Sciatic nerve (tissue), 2 donors: Measurements from ENCODE around the gene GRIK4. TPM values are rescaled to one million over a fixed set of nuclear protein-coding genes. Genes with fewer than 3 reads are reported as not detected.
"Not testable (repeated sequence)": the region's sequence is repeated elsewhere in the genome, so short reads cannot be mapped to it uniquely, and the experiment has no call there.

ENCODE experiments used
- ATAC-seq: fragments of 200-7000 bp; cut with Tn5 transposase; one replicate; pipeline ENCODE4 v1.9.1; 2020; ENCODE audit warnings: mild to moderate bottlenecking, moderate library complexity
- DNase-seq: peaks from one replicate; pipeline ENCODE4 v3.0.0-alpha.2; 2020; ENCODE audit warnings: low spot score
- intact Hi-C: fragments of 100-400 bp; cut with DNase I; formaldehyde crosslinking; loops from one replicate; pipeline ENCODE4 v1.14.2; 2022
- total RNA-seq: library from RNA; stranded (reverse); fragmentation: NEBNext Ultra II Directional; extraction: Animal tissue kit (Norgen Biotek cat#: 25700); gene quantifications from one replicate; pipeline ENCODE4 v1.2.1, GENCODE V29; 2021
- donor health status: DM: no; HTN: no; CAD: no.
- donor health status: DM: no; HTN: no; CAD: no.

The GRIK4 gene
- total RNA-seq, 1 donor from 2014 or later: 0.27 TPM

DNA sequence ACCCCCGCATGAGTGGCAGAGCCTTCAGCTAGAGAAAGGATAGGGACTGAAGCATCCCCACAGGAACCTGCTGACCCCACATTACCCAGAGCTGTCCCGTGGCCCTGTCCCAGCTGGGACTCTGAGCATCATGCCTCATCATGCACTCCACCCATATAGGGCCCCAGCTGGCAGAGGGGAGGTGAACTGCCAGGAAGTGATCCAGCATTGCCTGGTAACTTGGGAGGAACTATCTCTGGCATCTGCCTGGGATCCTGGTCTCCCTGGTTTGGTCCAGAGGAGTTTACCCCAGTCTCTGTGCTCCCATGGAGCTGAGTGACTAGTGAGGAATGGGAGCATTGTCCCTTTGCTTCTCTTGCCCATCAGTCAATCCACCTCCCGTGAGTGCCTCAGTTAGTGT is 228.8 kb downstream of the GRIK4 start:
- intact Hi-C loops: no loop called here
- ATAC-seq (no peak), DNase-seq (no peak)

DNA sequence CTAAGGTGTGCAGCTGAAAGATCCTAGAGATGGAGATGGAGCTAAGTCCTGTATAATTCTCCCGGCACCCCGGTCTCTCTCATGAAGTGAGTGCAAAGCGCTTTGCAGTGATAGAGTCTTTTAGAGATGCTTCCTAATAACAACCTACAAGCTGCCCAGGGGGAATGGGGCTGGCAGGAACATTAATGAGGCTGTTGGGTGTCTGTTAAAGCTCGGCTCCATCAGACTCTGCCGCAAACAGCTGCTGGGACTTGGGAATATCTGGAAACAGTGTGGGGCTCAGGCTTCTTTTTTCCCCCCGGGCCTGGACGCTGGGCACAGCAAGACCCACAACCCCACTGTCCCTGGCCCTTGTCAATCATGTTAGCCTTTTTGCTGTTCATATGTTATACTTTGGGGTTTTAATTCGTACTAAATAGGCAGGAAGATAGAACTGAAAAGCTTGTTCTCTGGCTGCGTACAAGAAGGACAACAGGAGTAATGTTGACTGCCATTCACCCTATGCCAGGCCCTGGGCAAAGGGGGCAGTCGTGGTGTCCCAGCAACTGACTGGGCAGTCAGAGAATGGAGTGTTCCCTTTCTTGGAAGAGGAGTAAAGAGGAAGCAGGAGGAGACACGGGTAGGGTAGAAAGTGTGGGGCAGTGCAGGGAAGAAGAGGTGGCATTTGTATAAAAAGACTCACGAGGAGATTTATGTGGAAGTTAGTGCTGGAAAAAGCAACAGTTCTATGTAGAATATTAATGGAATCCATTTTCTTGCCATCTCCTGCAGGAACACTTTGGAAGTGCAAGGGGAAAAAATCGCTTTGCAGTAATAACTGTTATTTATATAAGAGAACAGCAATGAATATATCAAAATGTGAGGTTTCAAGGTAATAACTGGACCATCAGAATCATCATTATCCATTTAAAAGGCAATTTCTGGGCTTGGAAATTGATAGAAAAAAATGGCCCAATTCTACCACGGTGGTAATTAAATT is 232.8 kb downstream of the GRIK4 start:
- ATAC-seq (no peak), DNase-seq (no peak)
- intact Hi-C loops: no loop called here

DNA sequence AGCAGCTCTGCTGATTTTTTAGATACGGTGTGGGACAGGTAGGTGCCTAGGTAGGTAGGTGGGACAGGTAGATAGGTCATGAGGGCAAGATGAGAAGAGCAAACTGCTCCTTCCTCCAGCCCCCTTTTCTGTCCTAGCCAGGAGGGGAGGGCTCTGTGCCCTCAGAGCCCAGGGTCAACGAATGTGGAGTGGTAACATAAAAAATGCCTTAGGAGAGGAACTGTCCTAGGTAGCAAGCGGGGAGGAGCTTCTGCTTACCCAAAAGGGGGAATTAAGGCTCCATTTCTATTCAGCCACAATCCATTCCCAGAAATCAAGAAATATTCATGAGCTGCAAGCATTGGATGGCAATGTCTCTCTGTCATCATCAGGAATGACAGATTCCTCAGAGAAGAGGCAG is 234.8 kb downstream of the GRIK4 start:
- intact Hi-C loops: no loop called here
- no peak for DNase-seq

DNA sequence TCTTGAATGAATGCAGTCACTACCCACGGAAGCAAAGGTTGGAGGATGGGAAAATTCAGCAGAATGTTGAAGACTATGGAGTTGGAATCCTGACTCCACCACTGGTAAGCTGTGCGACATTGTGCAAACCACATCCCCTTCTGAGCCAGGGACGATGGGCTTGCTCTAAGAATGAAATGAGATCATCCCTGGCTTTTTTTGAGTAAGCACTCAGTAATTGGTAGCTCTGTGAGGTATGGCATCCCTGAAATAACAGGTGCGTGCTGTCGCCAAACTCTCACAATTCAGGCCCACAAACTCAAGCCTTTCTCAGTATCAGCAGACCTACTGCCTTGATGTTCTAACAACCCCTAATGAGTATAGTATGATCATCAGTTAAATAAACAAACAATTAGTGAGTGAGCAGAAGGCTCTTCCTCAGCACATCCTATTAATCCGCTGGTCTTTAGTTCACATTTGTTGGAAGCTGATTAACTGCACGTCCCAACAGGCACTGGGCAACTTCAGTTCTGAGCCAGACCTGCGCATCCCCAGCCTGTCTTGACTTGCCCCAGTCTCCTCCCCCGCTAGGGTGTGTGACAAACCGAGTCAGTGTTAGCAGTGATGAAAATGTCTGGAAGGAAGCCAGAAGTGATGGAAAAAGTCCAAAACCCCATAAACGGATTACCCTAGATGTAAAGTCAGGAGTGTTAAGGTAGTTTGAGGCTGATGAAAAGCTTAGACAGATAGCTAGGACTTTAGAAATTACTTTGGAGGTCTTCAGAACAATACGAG is 235.5 kb downstream of the GRIK4 start:
- intact Hi-C loops: no loop called here
- ATAC-seq: no peak
- no peak for DNase-seq

More for the DNA sequence above, 234.8 kb downstream of the GRIK4 start:
- no peak for ATAC-seq

DNA sequence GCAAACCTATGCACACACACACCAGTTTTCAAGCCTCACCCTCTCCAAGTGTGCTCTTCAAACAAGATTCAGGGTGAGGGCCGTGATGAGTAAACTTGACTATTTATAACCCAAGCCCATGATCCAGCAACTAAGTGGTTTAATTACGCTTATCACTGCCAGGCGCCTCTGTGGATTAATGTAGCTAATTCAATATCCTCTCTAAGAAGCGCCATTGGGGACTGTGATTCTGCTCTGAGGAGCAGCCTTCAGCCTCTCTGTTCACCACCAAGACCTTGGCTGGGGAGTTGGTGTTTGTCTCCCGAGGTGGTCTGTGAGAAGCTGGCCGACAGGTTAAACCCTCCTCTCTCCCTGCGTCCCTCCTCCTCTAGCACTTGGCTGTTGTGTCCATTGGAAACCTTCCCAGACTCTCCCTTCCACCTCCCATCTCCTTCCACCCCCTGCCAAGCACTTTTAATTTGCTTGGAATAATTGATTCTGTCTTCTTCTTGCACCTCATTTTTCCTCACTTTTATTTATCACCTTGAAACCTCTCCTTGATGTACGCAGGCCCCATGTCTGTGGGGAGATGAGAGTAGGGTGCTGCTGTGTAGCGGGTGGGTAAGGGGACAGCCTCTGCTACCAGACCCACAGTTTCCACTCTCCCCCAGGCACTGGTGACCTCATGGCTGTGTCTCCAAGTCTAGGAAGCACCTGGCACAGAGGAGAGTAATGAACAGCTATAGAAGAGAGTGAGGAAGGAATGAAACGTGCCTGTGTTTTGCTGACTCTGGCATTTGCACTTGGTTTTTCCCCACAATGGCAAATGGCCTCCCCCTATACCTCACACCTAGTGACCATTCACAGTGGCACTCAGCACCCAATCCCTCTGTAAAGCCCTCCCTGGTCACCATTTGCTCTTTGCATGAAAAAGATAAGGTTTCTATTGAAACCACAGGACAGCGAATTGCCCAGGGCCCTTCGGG is 236.6 kb downstream of the GRIK4 start:
- ATAC-seq (no peak), DNase-seq (no peak)
- intact Hi-C loops: no loop called here

DNA sequence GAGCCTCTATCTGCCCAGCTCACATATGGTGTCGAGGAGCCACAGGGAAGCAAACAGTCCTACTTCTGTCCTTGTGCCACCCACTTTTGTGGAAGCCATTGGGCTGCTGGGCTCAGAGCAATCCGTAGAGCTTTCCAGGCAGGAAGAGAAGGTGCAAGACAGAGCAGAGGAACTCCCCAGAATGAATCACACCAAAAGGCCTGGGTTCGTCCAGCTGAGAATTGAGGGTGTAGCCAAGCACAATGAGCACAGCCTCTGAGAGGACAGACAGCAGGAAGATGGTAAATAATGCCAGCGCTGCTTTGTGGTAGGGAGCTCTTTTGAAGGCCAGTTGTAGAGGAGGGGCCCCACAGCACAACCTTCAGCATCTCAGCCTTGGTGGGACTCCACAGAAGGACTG is 237.8 kb downstream of the GRIK4 start:
- intact Hi-C loops: no loop called here
- no peak for ATAC-seq
- DNase-seq: no peak

DNA sequence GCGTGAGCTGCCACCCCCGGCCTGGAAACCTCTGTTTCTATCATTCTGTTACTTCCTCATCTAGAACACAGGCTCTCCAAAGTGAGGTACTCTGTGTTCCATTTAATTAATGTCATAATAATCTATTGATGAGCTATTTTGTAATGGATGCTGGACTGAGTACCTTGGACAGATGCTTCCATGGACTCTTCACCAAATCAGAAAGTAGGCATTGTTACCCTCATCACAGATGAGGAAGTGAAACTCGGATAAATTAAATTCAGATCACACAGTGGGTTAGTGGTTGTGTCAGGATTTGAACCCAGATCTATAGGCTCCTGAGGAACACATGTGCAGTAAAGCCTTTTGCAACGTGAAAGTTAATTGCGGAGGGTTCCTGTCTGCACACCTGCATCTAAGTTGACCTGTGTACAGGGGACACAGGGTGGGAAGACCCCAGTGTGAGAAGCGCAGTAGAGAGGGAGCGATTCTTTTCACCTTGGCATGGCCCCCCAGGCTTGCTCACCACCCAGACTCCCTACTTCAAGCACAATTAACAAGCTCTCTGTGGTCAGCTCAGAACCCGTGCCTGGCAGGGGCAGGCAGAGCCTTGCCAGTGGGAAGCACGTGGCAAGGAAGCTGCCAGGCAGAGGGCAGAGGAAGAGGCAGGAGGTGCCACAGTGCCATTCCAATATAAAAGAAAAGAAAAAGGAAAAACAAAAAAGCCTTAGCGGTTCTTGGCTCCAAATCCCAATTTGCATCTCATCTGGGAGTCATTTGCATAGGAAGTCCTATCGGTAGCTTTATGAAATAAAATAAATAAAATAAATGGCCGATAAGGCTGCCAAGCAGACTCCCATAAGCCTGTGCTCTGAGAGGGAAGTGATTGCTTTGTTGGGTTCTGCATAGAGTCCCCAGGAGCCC is 239.3 kb downstream of the GRIK4 start:
- ATAC-seq (no peak), DNase-seq (no peak)
- intact Hi-C loops: no loop called here

DNA sequence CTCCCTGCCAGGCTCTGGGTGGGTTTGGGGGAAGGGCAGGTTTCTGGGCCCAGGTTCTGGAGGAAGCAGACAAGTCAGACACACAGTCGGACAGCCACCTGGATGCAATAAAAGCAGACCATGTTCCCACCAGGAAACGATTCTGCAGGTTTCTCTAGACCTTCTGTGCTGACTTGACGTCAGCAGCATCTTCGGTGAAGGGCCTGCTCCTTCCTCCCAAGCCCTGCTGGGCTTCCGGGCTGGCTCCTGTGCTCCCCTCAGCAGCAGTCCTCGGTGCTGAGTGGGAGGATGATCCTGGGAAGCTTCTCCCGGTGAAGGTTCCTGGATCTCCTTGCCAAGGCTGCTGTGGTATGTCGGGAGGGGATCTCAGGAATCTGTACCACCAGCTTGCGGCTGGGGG is 240.0 kb downstream of the GRIK4 start:
- ATAC-seq (no peak), DNase-seq (no peak)
- intact Hi-C loops: no loop called here

DNA sequence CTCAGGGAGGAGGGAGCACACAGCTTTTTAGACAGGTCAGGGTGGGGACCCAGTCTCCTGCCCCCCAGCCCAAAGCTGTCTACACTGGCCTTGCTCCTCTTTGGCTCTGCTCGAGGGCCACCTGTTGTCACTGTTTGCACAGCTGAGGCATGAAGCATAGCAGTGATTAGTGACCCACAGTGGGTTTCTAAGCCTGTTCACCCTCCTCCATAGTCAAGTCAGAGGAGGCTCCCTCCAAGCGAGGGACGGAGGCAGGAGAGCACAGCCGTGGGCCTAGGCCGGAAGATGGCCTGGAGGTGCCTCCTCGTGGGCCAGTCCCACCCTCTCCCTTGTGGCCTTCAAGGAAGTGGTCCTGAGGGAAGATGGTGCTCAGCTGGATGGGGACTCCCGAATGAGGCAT is 241.1 kb downstream of the GRIK4 start:
- no peak for DNase-seq
- intact Hi-C loops: no loop called here
- ATAC-seq: peak; percentile 46

DNA sequence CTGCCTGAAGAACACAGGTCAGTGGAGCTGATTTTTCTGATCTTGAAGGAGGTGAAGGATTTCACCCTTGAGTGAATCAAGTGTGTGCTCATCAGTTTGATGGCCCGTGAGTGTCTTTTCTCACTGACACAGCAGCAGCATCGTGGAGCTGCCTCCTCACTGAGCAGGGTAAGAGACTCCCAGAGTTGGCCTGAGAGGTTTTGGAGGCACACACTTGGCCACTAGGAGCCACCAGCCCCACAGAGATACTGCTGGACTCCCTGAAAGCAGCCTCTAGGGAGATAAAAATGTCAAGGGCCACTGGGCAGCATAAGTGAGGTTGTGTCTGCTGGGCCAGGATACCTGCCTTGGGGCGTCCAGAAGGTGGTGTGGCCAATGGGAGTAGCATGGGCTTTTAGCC is 245.4 kb downstream of the GRIK4 start:
- intact Hi-C loops: no loop called here
- ATAC-seq: no peak
- no peak for DNase-seq

DNA sequence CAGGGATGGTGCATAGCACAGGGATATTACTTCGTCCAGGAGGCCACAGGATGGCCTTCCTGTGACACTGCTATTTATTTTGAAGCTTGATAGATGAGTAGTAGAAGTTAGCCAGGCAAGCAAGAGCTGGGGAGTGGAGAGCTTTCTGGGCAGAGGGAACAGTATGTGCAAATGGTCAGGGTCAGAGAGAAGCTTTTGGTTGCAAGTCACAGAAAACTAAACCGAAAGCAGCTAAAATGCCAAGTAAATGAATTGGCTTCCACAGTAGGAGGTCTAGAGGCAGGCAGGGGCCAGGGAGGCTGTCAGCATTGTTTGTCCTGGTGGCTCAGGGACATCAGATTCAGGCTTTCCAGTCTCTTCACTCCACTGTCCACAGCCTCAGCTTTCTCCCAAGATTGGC is 247.5 kb downstream of the GRIK4 start:
- DNase-seq (no peak), ATAC-seq (peak; percentile 57)
- intact Hi-C loops: no loop called here

DNA sequence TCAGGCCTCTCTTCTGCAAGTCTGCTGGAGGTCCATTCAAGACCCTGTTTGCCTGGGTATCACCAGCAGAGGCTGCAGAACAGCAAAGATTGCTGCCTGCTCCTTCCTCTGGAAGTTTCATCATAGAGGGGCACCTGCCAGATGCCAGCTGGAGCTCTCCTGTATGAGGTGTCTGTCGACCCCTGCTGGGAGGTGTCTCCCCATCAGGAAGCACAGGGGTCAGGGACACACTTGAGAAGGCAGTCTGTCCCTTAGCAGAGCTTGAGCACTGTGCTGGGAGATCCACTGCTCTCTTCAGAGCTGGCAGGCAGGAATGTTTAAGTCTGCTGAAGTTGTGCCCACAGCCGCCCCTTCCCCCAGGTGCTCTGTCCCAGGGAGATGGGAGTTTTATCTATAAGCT is 254.2 kb downstream of the GRIK4 start:
- ATAC-seq, intact Hi-C loops, DNase-seq: not testable (repeated sequence)

DNA sequence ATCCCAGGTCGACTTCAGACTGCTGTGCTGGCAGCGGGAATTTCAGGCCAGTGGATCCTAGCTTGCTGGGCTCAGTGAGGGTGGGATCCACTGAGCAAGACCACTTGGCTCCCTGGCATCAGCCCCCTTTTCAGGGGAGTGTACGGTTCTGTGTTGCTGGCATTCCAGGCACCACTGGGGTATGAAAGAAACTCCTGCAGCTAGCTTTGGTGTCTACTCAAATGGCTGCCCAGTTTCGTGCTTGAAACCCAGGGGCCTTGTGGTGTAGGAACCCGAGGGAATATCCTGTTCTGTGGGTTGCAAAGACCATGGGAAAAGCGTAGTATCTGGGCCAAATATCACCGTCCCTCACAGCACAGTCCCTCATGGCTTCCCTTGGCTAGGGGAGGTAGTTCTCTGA is 254.8 kb downstream of the GRIK4 start:
- DNase-seq (no peak), ATAC-seq (no peak)
- intact Hi-C loops: no loop called here

DNA sequence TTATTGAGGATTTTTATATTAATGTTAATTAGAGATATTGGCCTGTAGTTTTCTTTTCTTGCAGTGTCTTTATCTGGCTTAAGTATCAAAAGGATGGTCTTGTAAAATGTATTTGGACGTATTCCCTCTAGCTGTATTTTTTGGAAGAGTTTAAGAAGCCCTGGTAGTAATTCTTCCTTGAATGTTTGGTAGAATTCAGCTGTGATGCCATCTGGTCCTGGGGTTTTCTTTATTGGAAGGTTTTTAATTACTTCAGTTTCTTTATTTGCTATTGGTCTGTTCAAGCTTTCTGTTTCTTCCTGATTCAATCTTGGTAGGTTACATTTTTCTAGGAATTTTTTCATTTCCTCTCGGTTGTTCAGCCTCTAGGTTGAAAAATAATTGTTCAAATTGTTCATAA is 257.4 kb downstream of the GRIK4 start:
- DNase-seq (no peak), ATAC-seq (no peak)
- intact Hi-C loops: no loop called here

DNA sequence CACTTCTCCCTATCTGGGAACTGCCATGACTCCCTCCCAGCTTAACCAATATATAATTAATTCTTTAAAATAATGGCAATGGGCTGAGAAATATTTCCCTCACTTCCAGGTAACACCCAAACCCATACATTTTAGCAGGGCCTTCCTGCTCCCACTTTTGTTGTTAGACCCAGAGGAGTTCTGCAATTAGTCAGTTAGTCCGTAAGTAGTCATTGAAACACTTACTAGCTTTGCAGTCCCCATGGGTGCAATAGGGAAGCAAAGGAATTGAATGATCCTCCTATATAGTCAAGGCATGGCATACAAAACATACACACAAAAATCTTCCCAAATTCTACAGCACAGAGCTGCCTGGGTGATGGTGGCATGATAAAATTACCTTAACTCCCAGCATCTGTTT is 258.4 kb downstream of the GRIK4 start:
- ATAC-seq (no peak), DNase-seq (no peak)
- intact Hi-C loops: no loop called here

DNA sequence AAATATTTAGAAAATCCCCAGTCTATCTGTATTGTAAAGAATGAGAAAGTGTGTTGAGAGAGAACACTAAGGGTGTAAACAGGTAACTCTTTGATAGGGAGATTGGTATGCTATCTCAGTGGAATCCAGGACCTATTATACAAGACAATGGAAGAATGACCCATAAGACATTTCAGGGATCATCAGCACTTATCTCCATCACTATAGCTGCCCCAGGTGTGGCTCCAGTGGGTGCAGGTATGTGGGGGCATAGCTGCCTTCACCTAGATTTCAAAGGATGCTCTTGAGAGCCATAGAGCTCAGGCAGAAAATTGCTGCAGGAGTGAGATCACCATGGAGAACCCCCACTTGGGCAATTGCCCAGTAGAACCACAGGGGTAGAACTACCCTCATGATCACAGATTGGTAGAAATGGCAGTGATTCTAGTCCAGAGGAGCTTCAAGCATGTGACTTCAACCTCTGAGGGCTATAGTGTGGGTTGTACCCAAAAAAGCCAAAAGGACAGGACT is 260.1 kb downstream of the GRIK4 start:
- ATAC-seq (no peak), DNase-seq (no peak)
- intact Hi-C loops: no loop called here

DNA sequence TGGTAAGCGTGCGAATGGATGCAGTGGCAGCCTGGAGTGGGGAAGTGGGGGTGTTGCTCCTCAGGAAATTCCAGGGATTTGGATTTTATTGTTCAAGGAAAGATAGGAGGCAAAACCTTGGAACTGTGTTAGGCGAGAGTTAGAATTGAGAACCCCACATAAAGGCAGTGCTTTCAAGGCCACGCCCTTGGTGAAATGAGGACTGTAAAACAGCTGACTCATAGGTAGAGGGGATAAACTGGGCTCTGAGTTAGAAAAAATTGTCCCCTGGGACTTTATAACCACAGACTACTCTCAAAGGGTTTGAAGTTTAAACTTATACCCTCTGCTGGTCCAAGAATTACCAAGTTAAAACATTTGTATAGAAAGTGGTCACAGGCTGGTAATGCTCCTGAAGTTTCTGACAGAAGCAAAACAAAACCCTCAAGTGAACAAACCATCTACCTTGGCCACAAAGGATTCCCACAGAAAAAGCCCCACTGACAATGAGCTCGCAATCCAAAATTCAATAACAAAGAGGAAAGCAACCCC is 262.0 kb downstream of the GRIK4 start:
- intact Hi-C loops: no loop called here
- DNase-seq (no peak), ATAC-seq (no peak)
